Naive thymus-derived CD4-positive, alpha-beta T cell (primary cell): ENCODE results near the gene KRT31. TPM values are rescaled to one million over a fixed set of nuclear protein-coding genes. Genes with fewer than 3 reads are reported as not detected.
"Not testable (repeated sequence)": the region's sequence is repeated elsewhere in the genome, so short reads cannot be mapped to it uniquely, and the experiment has no call there.

Experiments
- ATAC-seq: fragments of 150-1000 bp; cut with Tn5 transposase; 2 replicates; pipeline ENCODE4 v1.10.0; 2021; ENCODE audit warnings: mild to moderate bottlenecking, moderate library complexity
- CTCF ChIA-PET: fragments of 350-600 bp; sonication (Branson Sonifier 250); formaldehyde crosslinking; loops from one replicate; lab custom pipeline; 2021; ENCODE audit warnings: antibody characterized with exemption; lab: Charles Lee
- POLR2A ChIA-PET: fragments of 350-600 bp; sonication (Branson Sonifier 250); formaldehyde crosslinking; loops from one replicate; lab custom pipeline; 2021; ENCODE audit warnings: antibody characterized with exemption, inconsistent platforms; lab: Charles Lee
- DNase-seq, 9 donors: peaks; one replicate each; pipeline versions ENCODE4 v3.0.0 to v3.0.0-alpha.2; 2020 to 2022; ENCODE audit warnings: mixed read lengths in 1 of 9
- H3K27ac ChIP-seq: one replicate; pipeline ENCODE4 v1.7.0; 2013; ENCODE audit warnings: mild to moderate bottlenecking, low read depth, low read length, moderate library complexity
- H3K27me3 ChIP-seq, 2 donors: one replicate each; pipeline ENCODE4 v1.7.0; 2013; ENCODE audit warnings: low read length in 2 of 2, mild to moderate bottlenecking in 2 of 2, moderate library complexity in 2 of 2; ENCODE audit not compliant: control insufficient read depth in 2 of 2, insufficient read depth in 2 of 2
- H3K36me3 ChIP-seq, 3 experiments: 1 replicate in 2 of 3; 2 replicates in 1 of 3; pipeline ENCODE4 v1.7.0; 2013; ENCODE audit warnings: low read length in 3 of 3, mild to moderate bottlenecking in 3 of 3, moderate library complexity in 1 of 3; ENCODE audit not compliant: insufficient read depth in 3 of 3, control insufficient read depth in 2 of 3
- H3K4me1 ChIP-seq, 2 donors: one replicate each; pipeline ENCODE4 v1.7.0; 2013; ENCODE audit warnings: low read length in 2 of 2, mild to moderate bottlenecking in 2 of 2, moderate library complexity in 1 of 2; ENCODE audit not compliant: control insufficient read depth in 2 of 2, insufficient read depth in 2 of 2
- H3K4me3 ChIP-seq: 2 replicates; pipeline ENCODE4 v1.7.0; 2013; ENCODE audit warnings: mild to moderate bottlenecking, low read length
- H3K9me3 ChIP-seq, 3 experiments: 1 replicate in 2 of 3; 2 replicates in 1 of 3; pipeline ENCODE4 v1.7.0; 2013; ENCODE audit warnings: low read length in 3 of 3; ENCODE audit not compliant: control insufficient read depth in 2 of 3
- H3K27ac Mint-ChIP-seq, 9 donors: one replicate each; pipeline ENCODE4 v1.8.0; 2020 to 2022; ENCODE audit warnings: mixed read lengths in 9 of 9, mild to moderate bottlenecking in 8 of 9, moderate library complexity in 5 of 9, inconsistent platforms in 2 of 9
- H3K27me3 Mint-ChIP-seq, 5 donors: one replicate each; pipeline ENCODE4 v1.8.0; 2021 to 2022; ENCODE audit warnings: mixed read lengths in 5 of 5, mild to moderate bottlenecking in 1 of 5
- H3K36me3 Mint-ChIP-seq, 5 donors: one replicate each; pipeline ENCODE4 v1.8.0; 2020 to 2022; ENCODE audit warnings: mixed read lengths in 5 of 5, mild to moderate bottlenecking in 3 of 5, inconsistent platforms in 1 of 5
- H3K4me1 Mint-ChIP-seq, 7 donors: one replicate each; pipeline ENCODE4 v1.8.0; 2020 to 2022; ENCODE audit warnings: mixed read lengths in 7 of 7, mild to moderate bottlenecking in 3 of 7, inconsistent platforms in 1 of 7
- H3K4me3 Mint-ChIP-seq, 10 donors: one replicate each; pipeline ENCODE4 v1.8.0; 2020 to 2022; ENCODE audit warnings: mild to moderate bottlenecking in 10 of 10, mixed read lengths in 10 of 10, moderate library complexity in 6 of 10, inconsistent platforms in 2 of 10
- H3K9me3 Mint-ChIP-seq, 11 donors: one replicate each; pipeline ENCODE4 v1.8.0; 2020 to 2022; ENCODE audit warnings: mixed read lengths in 11 of 11, mild to moderate bottlenecking in 4 of 11, inconsistent platforms in 1 of 11, moderate library complexity in 1 of 11
- intact Hi-C, 2 donors: fragments of 100-400 bp; cut with micrococcal nuclease; formaldehyde crosslinking; loops; one replicate each; pipeline ENCODE4 v1.15.1; 2023
- polyA plus RNA-seq, 2 donors: library from polyadenylated mRNA; unstranded; fragments of 300-500 nt; fragmentation: Illumina TruSeq; gene quantifications; one replicate each; pipeline ENCODE4 v1.2.3, GENCODE V29; 2021
- total RNA-seq, 6 experiments: library from RNA in 5 of 6; stranded (reverse) in 5 of 6; gene quantifications; 1 replicate in 5 of 6; 2 replicates in 1 of 6; pipeline ENCODE4 v1.2.3 and lab custom pipeline; 2021 to 2026

KRT31 gene
- total and polyA plus RNA-seq, 7 experiments from 2014 or later = not detected

DNA sequence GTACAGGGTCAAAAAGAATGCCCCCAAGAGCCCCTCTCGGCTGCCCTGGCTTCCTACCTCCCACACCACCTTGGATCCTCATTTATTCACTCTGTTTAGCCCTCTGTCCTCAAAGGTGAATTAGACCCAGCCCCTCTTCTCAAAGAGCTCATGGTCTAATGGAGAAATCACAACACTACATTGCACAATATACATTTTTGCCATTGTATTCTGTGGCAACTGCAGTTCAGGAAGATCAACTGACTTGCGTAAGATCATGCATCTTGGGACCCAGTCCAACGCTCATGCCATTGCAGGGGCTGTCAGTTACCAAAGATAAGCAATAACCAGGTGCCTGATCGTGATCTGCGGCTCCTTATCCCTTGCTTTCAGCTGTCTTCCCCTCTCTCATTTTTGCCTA lies 42.0 kb upstream of the KRT31 start:
- Mint-ChIP-seq H3K36me3 (no peaks in the 10 kb centered on the region), H3K4me1 (peaks cover 0 to 10% (median 5%) of the 10 kb centered on the region in 7 donors), H3K27me3 (peaks cover 0 to 15% (median 4%) of the 10 kb centered on the region in 5 donors), H3K4me3 (no peak overlapping the region), H3K9me3 (peaks cover 0 to 6% (median 0%) of the 10 kb centered on the region in 11 donors), H3K27ac (peak overlapping the region in 1 of 9 donors; percentile 22)
- H3K4me3 ChIP-seq = no peak overlapping the region
- intact Hi-C loops = no loop called here
- H3K36me3 ChIP-seq = no peaks in the 10 kb centered on the region
- DNase-seq = no peak
- ATAC-seq = no peak
- H3K9me3 ChIP-seq = no peaks in the 10 kb centered on the region
- H3K27ac ChIP-seq = no peak overlapping the region
- H3K27me3 ChIP-seq = no peaks in the 10 kb centered on the region
- H3K4me1 ChIP-seq = no peaks in the 10 kb centered on the region
- ChIA-PET POLR2A (no interaction called here), CTCF (no interaction called here)

DNA sequence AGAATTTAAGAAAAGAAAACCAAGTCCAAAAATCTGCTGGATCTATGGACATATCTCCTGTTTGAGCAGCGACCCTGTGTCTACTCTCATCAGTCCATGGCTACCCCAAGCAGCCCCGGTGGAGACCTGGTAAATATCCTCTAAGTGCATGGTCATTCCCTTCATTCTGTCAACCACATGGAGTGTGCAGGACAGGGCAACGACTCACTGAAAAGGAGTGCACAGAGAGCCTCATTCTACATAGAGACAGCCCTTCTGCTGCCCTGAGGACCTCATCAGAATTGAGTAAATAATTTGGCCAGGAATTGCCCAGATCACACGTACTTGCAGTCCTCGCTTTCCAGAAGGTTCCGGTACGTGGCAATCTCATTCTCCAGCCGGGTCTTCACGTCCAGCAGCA lies 40.4 kb upstream of the KRT31 start:
- peaks cover 0 to 8% (median 0%) of the 10 kb centered on the region in 5 donors for H3K27me3 Mint-ChIP-seq
- no peak for ATAC-seq
- CTCF ChIA-PET = no interaction called here

GRCh38 chr17:41437254-41437653 lies 39.8 kb upstream of the KRT31 start:
- ATAC-seq = no peak
- H3K4me1 ChIP-seq = no peaks in the 10 kb centered on the region
- DNase-seq = no peak
- intact Hi-C loops = no loop called here
- H3K27me3 ChIP-seq = no peaks in the 10 kb centered on the region
- Mint-ChIP-seq H3K4me3 (no peak overlapping the region), H3K27me3 (peaks cover 0 to 8% (median 0%) of the 10 kb centered on the region in 5 donors), H3K4me1 (peaks cover 0 to 15% (median 8%) of the 10 kb centered on the region in 7 donors), H3K36me3 (no peaks in the 10 kb centered on the region), H3K9me3 (peaks cover 0 to 6% (median 0%) of the 10 kb centered on the region in 11 donors), H3K27ac (no peak overlapping the region)
- ChIA-PET CTCF (no interaction called here), POLR2A (no interaction called here)
- no peak overlapping the region for H3K4me3 ChIP-seq
- no peaks in the 10 kb centered on the region for H3K9me3 ChIP-seq
- no peak overlapping the region for H3K27ac ChIP-seq
- no peaks in the 10 kb centered on the region for H3K36me3 ChIP-seq

More for the DNA sequence above, 40.4 kb upstream of the KRT31 start:
- no peaks in the 10 kb centered on the region for H3K4me1 ChIP-seq
- no peak overlapping the region for H3K27ac Mint-ChIP-seq
- H3K27me3 ChIP-seq = no peaks in the 10 kb centered on the region
- no peak overlapping the region for H3K27ac ChIP-seq
- H3K9me3 ChIP-seq = no peaks in the 10 kb centered on the region
- H3K36me3 ChIP-seq = no peaks in the 10 kb centered on the region
- H3K4me3 Mint-ChIP-seq = no peak overlapping the region
- DNase-seq = no peak
- POLR2A ChIA-PET = no interaction called here
- no peaks in the 10 kb centered on the region for H3K36me3 Mint-ChIP-seq
- no peak overlapping the region for H3K4me3 ChIP-seq
- H3K9me3 Mint-ChIP-seq = peaks cover 0 to 6% (median 0%) of the 10 kb centered on the region in 11 donors
- peaks cover 0 to 15% (median 8%) of the 10 kb centered on the region in 7 donors for H3K4me1 Mint-ChIP-seq
- intact Hi-C loops = no loop called here

DNA sequence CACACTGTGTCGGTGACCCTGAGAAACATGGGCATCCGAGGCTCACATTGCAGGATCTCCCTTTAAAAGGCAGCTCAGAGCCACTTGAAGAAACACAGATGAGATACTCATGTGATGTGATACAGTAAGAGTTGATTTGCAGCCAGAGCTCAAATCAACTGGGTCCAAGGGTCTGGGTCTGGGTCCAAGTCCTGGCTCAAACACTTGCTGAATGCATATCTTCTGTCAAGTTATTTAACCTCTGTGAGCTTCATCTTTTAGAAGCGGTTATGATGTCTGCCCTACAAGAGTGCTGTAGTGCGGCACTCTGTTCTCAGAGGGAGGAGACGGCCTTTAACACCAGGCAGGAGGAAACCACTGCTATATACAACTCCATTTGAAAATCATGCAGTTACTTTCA lies 37.0 kb upstream of the KRT31 start:
- ATAC-seq = no peak
- no peaks in the 10 kb centered on the region for H3K36me3 ChIP-seq
- POLR2A ChIA-PET = no interaction called here
- peaks cover 0 to 13% (median 0%) of the 10 kb centered on the region in 5 donors for H3K27me3 Mint-ChIP-seq
- H3K27ac ChIP-seq = no peak overlapping the region
- no peaks in the 10 kb centered on the region for H3K4me1 ChIP-seq
- intact Hi-C loops = no loop called here
- CTCF ChIA-PET = no interaction called here
- no peak overlapping the region for H3K4me3 ChIP-seq
- H3K4me3 Mint-ChIP-seq = peak overlapping the region in 1 of 10 donors; percentile 29
- H3K27me3 ChIP-seq = peaks cover 0 to 4% of the 10 kb centered on the region in 2 donors
- peak overlapping the region in 5 of 9 donors; percentile 2 to 67 (median 56) for H3K27ac Mint-ChIP-seq
- peaks cover 0 to 14% (median 8%) of the 10 kb centered on the region in 7 donors for H3K4me1 Mint-ChIP-seq
- H3K9me3 ChIP-seq = no peaks in the 10 kb centered on the region
- peak in 3 of 9 donors; percentile 7 to 37 (median 17) for DNase-seq
- H3K36me3 Mint-ChIP-seq = no peaks in the 10 kb centered on the region
- peaks cover 0 to 2% (median 0%) of the 10 kb centered on the region in 11 donors for H3K9me3 Mint-ChIP-seq

- no peak for DNase-seq
- Mint-ChIP-seq H3K4me3 (no peak overlapping the region), H3K4me1 (peaks cover 0 to 11% (median 8%) of the 10 kb centered on the region in 7 donors), H3K36me3 (no peaks in the 10 kb centered on the region), H3K27ac (peak overlapping the region in 1 of 9 donors; percentile 28), H3K27me3 (peaks cover 0 to 13% (median 0%) of the 10 kb centered on the region in 5 donors), H3K9me3 (no peaks in the 10 kb centered on the region)
- no peaks in the 10 kb centered on the region for H3K4me1 ChIP-seq
- no peaks in the 10 kb centered on the region for H3K36me3 ChIP-seq
- POLR2A ChIA-PET = no interaction called here
- intact Hi-C loops = no loop called here
- no peak overlapping the region for H3K4me3 ChIP-seq
- ATAC-seq = no peak
- H3K9me3 ChIP-seq = no peaks in the 10 kb centered on the region
- H3K27ac ChIP-seq = no peak overlapping the region
- CTCF ChIA-PET = no interaction called here
- H3K27me3 ChIP-seq = peaks cover 0 to 4% of the 10 kb centered on the region in 2 donors
These were observed 36.6 kb upstream of the KRT31 start for GRCh38 chr17:41434005-41434404.

- ChIA-PET CTCF (no interaction called here), POLR2A (no interaction called here)
- H3K4me3 ChIP-seq = no peak overlapping the region
- Mint-ChIP-seq H3K9me3 (peaks cover 0 to 2% (median 0%) of the 10 kb centered on the region in 11 donors), H3K4me1 (peaks cover 0 to 11% (median 8%) of the 10 kb centered on the region in 7 donors), H3K27ac (no peak overlapping the region), H3K4me3 (no peak overlapping the region), H3K27me3 (peaks cover 0 to 13% (median 0%) of the 10 kb centered on the region in 5 donors), H3K36me3 (no peaks in the 10 kb centered on the region)
- H3K4me1 ChIP-seq = no peaks in the 10 kb centered on the region
- H3K9me3 ChIP-seq = no peaks in the 10 kb centered on the region
- peaks cover 0 to 4% of the 10 kb centered on the region in 2 donors for H3K27me3 ChIP-seq
- no peaks in the 10 kb centered on the region for H3K36me3 ChIP-seq
- H3K27ac ChIP-seq = no peak overlapping the region
- ATAC-seq (no peak), DNase-seq (no peak)
- intact Hi-C loops = no loop called here
These were observed 36.2 kb upstream of the KRT31 start for GRCh38 chr17:41433586-41433985.

- DNase-seq, H3K36me3 Mint-ChIP-seq, H3K4me3 Mint-ChIP-seq, H3K9me3 ChIP-seq, H3K9me3 Mint-ChIP-seq, H3K36me3 ChIP-seq, CTCF ChIA-PET, POLR2A ChIA-PET, H3K4me3 ChIP-seq, H3K4me1 ChIP-seq, H3K27me3 ChIP-seq, ATAC-seq, intact Hi-C loops, H3K27ac ChIP-seq, H3K27ac Mint-ChIP-seq: not testable (repeated sequence)
- Mint-ChIP-seq H3K4me1 (peaks cover 0 to 11% (median 8%) of the 10 kb centered on the region in 7 donors), H3K27me3 (peaks cover 0 to 23% (median 0%) of the 10 kb centered on the region in 5 donors)
These were observed 33.0 kb upstream of the KRT31 start for GRCh38 chr17:41430376-41430775.
